Mononuclear cell (primary cell): ENCODE results near the gene DPF3. TPM values are rescaled to one million over a fixed set of nuclear protein-coding genes. Genes with fewer than 3 reads are reported as not detected.

Experiments used
- H3K27me3 ChIP-seq: 2 replicates; pipeline ENCODE4 v1.6.0; 2011; ENCODE audit warnings: low read length, control low read depth; ENCODE audit not compliant: insufficient read depth
- H3K4me1 ChIP-seq: 2 replicates; pipeline ENCODE4 v1.5.1; 2011; ENCODE audit warnings: mild to moderate bottlenecking, low read length, control low read depth; ENCODE audit not compliant: insufficient read depth
- H3K4me3 ChIP-seq: 2 replicates; pipeline ENCODE4 v1.5.1; 2011; ENCODE audit warnings: mild to moderate bottlenecking, low read length, moderate library complexity
- H3K9me3 ChIP-seq: 2 replicates; pipeline ENCODE4 v1.5.1; 2011; ENCODE audit warnings: low read depth, mild to moderate bottlenecking, control low read depth, low read length
- total RNA-seq: library from RNA; depleted of rRNA; stranded (reverse); fragments of >200 nt; gene quantifications from one replicate; pipeline ENCODE4 v1.2.3, GENCODE V29; 2012

DPF3 gene
- total RNA-seq, 1 donor = 1.3 TPM

GRCh38 chr14:72595152-72595862, 298.6 kb downstream of the DPF3 start:
- peaks cover 23% of the 10 kb centered on the region for H3K4me1 ChIP-seq
- peaks cover 32% of the 10 kb centered on the region for H3K27me3 ChIP-seq
- no peak overlapping the region for H3K4me3 ChIP-seq
- H3K9me3 ChIP-seq = no peaks in the 10 kb centered on the region

- no peak overlapping the region for H3K4me3 ChIP-seq
- H3K9me3 ChIP-seq = no peaks in the 10 kb centered on the region
- H3K4me1 ChIP-seq = peaks cover 23% of the 10 kb centered on the region
- H3K27me3 ChIP-seq = peaks cover 40% of the 10 kb centered on the region
Measured at GRCh38 chr14:72594099-72594901, 299.6 kb downstream of the DPF3 start.

GRCh38 chr14:72591391-72591790, 302.5 kb downstream of the DPF3 start:
- no peaks in the 10 kb centered on the region for H3K9me3 ChIP-seq
- H3K4me3 ChIP-seq = no peak overlapping the region
- H3K27me3 ChIP-seq = peaks cover 37% of the 10 kb centered on the region
- peaks cover 23% of the 10 kb centered on the region for H3K4me1 ChIP-seq

- no peak overlapping the region for H3K4me3 ChIP-seq
- no peaks in the 10 kb centered on the region for H3K9me3 ChIP-seq
- peaks cover 23% of the 10 kb centered on the region for H3K4me1 ChIP-seq
- peaks cover 33% of the 10 kb centered on the region for H3K27me3 ChIP-seq
Measured at GRCh38 chr14:72590577-72590976, 303.3 kb downstream of the DPF3 start.

GRCh38 chr14:72589652-72590051, 304.2 kb downstream of the DPF3 start:
- Histone ChIP-seq H3K9me3 (no peaks in the 10 kb centered on the region), H3K4me1 (peaks cover 17% of the 10 kb centered on the region), H3K27me3 (peaks cover 29% of the 10 kb centered on the region), H3K4me3 (no peak overlapping the region)

- Histone ChIP-seq H3K4me3 (no peak overlapping the region), H3K4me1 (peaks cover 9% of the 10 kb centered on the region), H3K27me3 (peaks cover 29% of the 10 kb centered on the region), H3K9me3 (no peaks in the 10 kb centered on the region)
Measured at GRCh38 chr14:72588521-72588920, 305.4 kb downstream of the DPF3 start.

- Histone ChIP-seq H3K4me3 (no peak overlapping the region), H3K9me3 (no peaks in the 10 kb centered on the region), H3K4me1 (no peaks in the 10 kb centered on the region), H3K27me3 (peaks cover 7% of the 10 kb centered on the region)
Measured at GRCh38 chr14:72583316-72584272, 310.3 kb downstream of the DPF3 start.

GRCh38 chr14:72582582-72582981, 311.3 kb downstream of the DPF3 start:
- no peaks in the 10 kb centered on the region for H3K4me1 ChIP-seq
- H3K4me3 ChIP-seq = no peak overlapping the region
- H3K9me3 ChIP-seq = no peaks in the 10 kb centered on the region
- H3K27me3 ChIP-seq = peaks cover 11% of the 10 kb centered on the region

- no peaks in the 10 kb centered on the region for H3K9me3 ChIP-seq
- peaks cover 11% of the 10 kb centered on the region for H3K27me3 ChIP-seq
- no peak overlapping the region for H3K4me3 ChIP-seq
- no peaks in the 10 kb centered on the region for H3K4me1 ChIP-seq
Measured at GRCh38 chr14:72578514-72578913, 315.4 kb downstream of the DPF3 start.

- Histone ChIP-seq H3K27me3 (peaks cover 8% of the 10 kb centered on the region), H3K9me3 (no peaks in the 10 kb centered on the region), H3K4me3 (no peak overlapping the region), H3K4me1 (no peaks in the 10 kb centered on the region)
Measured at GRCh38 chr14:72577521-72577920, 316.4 kb downstream of the DPF3 start.

GRCh38 chr14:72576258-72576657, 317.6 kb downstream of the DPF3 start:
- H3K4me1 ChIP-seq = no peaks in the 10 kb centered on the region
- no peaks in the 10 kb centered on the region for H3K9me3 ChIP-seq
- peaks cover 7% of the 10 kb centered on the region for H3K27me3 ChIP-seq
- H3K4me3 ChIP-seq = no peak overlapping the region

- H3K4me3 ChIP-seq = no peak overlapping the region
- no peaks in the 10 kb centered on the region for H3K4me1 ChIP-seq
- H3K27me3 ChIP-seq = peaks cover 7% of the 10 kb centered on the region
- H3K9me3 ChIP-seq = no peaks in the 10 kb centered on the region
Measured at GRCh38 chr14:72574715-72575114, 319.2 kb downstream of the DPF3 start.

- H3K9me3 ChIP-seq = no peaks in the 10 kb centered on the region
- no peaks in the 10 kb centered on the region for H3K4me1 ChIP-seq
- H3K27me3 ChIP-seq = peaks cover 5% of the 10 kb centered on the region
- H3K4me3 ChIP-seq = no peak overlapping the region
Measured at GRCh38 chr14:72573725-72574417, 320.0 kb downstream of the DPF3 start.
